SK-N-DZ (cell line): ENCODE measurements around the gene RAMP1. TPM values are rescaled to one million over a fixed set of nuclear protein-coding genes. Genes with fewer than 3 reads are reported as not detected.
A peak's percentile ranks its signal among the peaks of the same experiment; 100 is the strongest.
"Not testable (repeated sequence)": the region's sequence is repeated elsewhere in the genome, so short reads cannot be mapped to it uniquely, and the experiment has no call there.

ENCODE experiments used
- DNase-seq: peaks from one replicate; pipeline ENCODE4 v3.0.0-alpha.2; 2015; ENCODE audit warnings: low spot score
- polyA plus RNA-seq, 2 experiments: library from polyadenylated mRNA; depleted of rRNA; stranded (reverse); fragments of >200 nt; gene quantifications; 2 replicates each; pipeline ENCODE4 v1.2.3, GENCODE V29; 2014

The RAMP1 gene
- 205 and 267 TPM in 2 replicates for polyA plus RNA-seq (2014; cell fraction: cytosol; rRNA removed)
- 123 and 129 TPM in 2 replicates for polyA plus RNA-seq (2014; cell fraction: nucleus; rRNA removed)

GRCh38 chr2:237859533-237860272 lies at the start of gene RAMP1:
Gene RAMP1, plus strand, starts transcription at chr2:237859623. Its CDS starts 53 bp downstream, at chr2:237859676.
- DNase-seq = no peak

DNA sequence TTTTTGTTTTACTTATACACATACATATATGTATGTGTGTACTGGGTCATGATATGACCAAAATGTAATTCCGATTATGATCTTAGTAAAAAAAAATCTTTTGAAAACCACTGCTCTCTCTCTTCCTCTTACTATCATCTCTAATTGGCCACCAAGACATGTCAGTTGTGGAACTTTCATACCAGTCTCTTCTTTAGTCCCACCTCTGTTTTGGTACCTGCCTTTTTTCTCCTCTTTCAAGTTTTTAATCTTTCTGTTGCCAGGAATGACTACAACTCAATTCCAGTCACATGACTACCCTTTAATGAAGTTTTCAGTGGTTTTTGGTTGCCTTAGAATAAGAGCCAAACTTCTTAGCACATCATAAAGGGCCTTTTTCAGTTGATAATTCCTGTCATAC lies 43.8 kb upstream of the RAMP1 start:
- no peak for DNase-seq

DNA sequence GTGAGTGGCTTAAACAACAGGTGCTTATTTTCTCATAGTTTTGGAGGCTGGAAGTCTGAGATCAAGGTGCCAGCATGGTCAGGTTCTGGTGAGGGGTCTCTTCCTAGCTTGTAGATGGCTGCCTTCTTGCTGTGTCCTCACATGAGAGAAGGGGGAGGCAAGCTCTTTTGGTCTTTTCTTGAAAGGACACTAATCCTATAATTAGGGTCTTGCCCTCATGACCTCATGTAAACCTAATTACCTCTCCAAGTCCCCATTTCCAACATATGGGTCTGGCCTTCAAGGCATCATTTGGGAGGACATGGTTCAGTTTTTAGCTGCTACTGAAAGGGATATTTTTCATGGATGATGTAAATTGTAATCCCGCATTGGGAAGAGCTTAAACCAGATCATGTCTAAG lies 42.9 kb upstream of the RAMP1 start:
- DNase-seq = no peak

DNA sequence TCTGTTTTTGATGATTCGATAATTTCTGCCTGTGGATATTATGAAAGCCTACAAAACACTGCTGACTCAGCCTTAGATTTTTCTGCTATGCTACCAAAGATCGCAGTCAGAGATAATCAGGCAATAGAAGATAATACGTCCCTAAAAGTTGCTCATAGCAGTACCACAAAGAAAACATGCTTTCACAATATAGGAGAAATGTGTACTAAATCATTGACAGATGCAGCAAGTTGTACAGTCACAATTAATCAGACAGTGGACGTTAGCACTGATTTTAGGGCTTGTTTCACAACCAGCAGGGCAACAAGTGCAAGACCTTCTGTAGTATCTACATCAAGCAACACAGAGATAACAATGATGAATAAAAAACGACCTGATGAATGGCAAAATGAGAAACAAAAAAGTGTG lies 41.4 kb upstream of the RAMP1 start:
- DNase-seq = no peak

DNA sequence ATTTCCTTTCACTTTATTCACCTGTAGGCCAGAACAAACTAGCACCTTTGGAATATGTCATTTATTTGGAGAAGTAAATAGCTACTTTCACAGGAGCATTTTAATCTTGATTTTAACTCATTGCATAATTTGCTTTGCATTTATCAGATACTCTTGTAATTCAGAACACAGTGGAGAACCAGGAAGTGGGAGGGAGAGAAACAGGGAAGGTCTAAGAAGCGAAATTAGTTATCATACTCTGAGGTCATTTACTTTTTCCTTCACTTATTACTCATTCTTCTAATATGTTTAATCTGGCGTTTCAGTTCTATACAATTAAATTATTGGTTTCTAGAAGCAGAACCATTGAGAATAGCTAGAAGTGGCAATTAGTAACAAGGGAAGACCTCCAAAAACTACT lies 40.2 kb upstream of the RAMP1 start:
- DNase-seq = no peak

DNA sequence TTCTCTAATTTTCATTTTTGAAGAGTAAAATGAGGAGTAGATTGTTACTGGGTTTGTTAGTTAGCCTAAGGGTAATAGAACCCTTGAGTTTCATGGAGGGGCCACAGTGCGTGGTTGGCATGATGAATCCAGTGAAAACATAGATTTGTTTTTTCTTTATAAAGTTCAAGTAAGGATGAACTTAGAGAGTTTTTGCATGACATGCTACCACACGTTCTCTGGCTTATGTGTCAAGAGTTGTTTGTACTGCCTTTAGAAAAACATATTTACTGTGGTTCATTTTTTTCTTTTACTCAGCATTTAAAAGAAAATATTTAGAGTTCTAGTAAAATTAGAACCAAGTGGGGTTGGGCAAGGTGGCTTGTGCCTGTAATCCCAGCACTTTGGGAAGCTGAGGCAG lies 39.0 kb upstream of the RAMP1 start:
- DNase-seq = no peak

DNA sequence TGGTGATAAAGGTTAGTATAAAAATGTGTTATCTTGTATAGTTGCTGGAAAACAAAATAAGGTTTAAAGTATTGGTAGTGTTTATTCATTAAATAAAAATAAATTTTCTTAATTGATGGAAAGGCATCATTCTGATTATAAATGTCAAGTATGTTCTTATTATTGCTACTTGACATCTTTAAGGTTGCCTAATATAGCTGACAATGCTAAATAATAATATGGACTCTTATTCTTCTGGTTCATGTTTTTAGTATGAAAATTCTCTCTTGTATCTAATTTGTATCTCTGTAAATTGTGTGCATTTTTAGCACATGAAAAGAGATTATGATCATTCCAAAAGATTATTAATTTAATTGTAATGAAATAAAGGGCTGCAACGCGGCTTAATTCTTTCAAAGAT lies 35.9 kb upstream of the RAMP1 start:
- DNase-seq = no peak

- DNase-seq = no peak
These were observed 35.3 kb upstream of the RAMP1 start for GRCh38 chr2:237824085-237824484.

DNA sequence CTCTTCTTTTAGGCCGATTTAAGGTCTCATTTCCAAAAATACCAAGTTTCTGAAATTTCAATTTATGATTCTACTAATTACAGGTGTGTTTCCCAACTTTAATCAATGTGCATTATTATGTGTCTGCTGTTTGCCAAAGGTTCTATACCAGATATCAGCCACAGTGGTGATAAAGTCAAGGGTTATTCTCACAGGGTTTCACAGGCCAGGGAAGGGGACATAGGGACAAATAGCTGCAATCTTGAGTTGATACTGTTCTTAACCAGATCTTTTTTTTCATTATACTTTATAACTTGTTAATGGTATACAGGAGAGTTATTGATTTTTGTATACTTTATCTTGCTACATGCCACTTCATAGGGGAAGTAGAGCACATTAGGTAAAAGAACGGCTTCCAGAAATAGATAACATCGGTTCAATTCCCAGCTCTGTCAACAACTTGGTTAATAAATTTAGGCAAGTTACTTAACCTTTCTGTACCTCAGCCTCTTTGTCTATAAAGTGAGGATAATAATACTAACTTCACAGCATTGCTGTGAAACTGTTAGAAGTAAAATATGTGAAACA lies 31.9 kb upstream of the RAMP1 start:
- no peak for DNase-seq

- DNase-seq = no peak
These were observed 28.9 kb upstream of the RAMP1 start for GRCh38 chr2:237830522-237830921.

DNA sequence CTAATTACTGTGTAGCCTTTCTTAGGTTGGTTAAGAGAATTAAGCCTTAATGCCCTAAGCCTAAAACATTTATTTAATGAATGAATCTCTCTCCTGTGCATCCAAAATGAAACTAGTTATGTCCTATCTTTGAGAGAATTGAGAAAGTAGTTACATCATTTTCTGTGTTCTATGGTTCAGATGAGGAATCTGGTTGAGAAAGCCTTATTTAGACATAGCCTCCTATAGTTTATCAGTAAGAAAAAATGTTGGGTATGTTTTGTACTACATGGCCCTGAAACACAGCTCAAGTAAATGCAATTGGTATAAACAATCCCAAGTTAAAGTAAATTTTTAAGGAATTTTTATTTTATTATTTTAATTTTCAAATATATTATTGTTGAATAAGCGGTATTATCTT lies 25.9 kb upstream of the RAMP1 start:
- no peak for DNase-seq

- DNase-seq = no peak
These were observed 24.1 kb upstream of the RAMP1 start for GRCh38 chr2:237835372-237835771.

- DNase-seq = no peak
These were observed 18.4 kb upstream of the RAMP1 start for GRCh38 chr2:237841051-237841450.

DNA sequence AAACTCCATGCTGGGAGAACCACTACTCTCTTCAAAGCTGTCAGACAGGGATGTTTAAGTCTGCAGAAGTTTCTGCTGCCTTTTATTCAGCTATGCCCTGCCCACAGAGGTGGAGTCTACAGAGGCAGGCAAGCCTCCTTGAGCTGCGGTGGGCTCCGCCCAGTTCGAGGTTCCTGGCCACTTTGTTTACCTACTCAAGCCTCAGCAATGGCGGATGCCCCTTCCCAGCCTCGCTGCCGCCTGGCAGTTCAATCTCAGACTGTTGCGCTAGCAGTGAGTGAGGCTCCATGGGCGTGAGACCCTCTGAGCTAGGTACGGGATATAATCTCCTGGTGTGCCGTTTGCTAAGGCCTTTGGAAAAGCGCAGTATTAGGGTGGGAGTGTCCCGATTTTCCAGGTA lies 10.5 kb upstream of the RAMP1 start:
- DNase-seq = not testable (repeated sequence)

GRCh38 chr2:237854295-237854694 lies 5.1 kb upstream of the RAMP1 start:
- DNase-seq = no peak

GRCh38 chr2:237857791-237858190 lies 1.6 kb upstream of the RAMP1 start:
- DNase-seq = no peak

DNA sequence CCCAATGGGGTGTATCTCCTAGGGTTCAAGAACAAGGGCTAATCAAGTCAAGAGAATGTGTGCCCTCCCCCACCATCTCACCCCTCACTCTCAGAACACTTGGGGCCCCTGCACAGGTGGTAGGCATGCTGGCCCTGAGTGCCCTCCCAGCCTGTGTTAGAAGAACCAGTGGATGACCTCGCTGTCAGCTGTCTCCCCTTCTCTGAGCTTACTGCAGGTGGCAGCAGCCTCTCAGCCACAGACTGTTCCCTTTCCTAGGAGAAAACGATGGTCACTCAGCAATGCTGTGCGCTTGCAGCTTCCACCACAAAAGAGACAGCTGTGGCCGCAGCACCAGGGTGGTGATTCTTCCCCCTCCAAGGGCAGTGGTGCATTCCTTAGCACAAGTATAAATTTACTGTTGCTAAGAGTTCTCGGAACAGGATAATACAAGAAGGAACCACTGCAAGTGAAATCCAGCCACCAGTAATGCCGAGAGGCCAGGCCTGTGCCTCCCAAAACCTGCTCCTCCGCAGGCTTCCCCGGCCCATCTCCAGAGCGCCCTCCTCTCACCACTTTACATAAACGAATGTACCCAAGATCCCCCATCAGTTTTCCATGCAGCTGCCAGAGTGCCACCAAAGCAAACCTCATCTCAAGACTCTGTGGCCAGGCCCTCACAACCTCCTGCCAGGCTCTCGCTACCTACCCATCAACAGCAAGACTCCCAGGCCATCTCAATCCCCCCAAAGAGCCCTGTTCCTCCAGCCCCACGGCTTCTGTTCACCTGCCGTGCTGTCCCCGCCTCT lies 935 bp upstream of the RAMP1 start:
- DNase-seq = peak; percentile 89

DNA sequence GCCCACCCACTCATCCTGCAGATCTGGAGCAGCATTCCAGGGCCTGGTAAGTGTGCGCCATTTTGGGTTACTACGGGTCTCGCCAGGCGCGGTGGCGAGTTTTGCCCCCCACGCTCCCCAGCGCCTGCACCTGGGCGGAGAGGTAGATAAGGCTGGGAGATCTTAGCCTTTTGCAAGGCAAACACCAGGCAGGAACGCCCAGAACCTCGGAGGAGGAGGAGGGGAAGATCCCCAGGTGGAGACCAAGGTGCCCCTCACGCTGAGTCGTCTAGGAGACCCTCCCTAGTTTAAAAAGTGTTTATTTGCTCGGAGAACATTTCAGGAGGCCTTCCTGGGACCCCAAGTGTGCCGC lies 365 bp upstream of the RAMP1 start:
- DNase-seq = no peak

DNA sequence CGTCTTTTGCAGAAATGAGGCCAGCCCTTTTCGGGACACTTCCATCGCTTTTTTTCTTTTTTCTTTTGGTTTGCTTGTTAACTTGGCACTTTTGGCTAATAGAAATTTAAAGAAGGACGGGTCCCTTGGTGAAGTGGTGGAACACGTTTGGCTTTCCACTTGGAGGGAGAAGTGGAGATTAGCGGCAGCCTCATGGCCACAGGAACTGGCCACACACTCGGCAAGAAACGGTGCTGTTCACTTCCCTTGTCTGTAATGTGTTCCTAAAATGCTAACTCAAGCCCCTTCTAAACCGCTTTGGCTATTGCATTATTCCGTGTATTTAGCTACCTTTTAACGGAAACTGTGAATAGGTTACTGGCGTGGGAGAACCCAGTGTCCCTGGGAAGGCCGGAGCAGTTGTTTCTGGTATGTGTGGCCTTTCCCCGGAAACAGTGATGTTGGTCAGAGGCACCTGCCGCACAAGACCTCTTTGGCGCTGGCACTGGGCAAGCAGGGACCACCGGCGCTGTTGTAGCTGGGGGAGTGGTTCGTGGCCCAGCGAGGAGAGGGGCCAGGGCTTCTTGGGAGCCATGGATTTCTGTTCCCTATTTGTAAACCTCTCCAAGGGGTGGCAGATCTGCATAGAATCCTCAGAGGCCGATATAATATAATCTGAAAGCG lies 981 bp downstream of the RAMP1 start:
- no peak for DNase-seq

- DNase-seq = no peak
These were observed 2.6 kb downstream of the RAMP1 start for GRCh38 chr2:237861875-237862527.

DNA sequence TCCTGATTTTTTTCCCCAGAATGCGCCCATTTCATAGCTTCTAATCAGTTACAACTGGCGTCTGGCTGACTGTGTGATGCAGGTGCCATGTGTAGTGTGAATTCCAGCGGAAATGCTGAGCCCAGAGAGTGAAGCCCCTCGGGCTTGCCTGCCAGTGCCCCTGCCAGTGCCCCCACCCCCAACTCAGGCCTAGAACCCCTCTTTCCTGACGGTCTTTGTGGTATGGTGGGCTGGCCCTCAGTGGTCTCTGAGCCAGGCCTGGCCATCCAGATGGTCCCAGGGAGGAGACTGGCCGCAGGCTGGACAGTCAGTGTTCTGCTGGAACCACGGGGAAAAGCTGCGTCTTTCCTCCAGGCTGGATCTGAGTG lies 3.1 kb downstream of the RAMP1 start:
- DNase-seq = no peak

- no peak for DNase-seq
These were observed 3.7 kb downstream of the RAMP1 start for GRCh38 chr2:237863102-237863511.
